DOHH2 (cell line): ENCODE data around the gene CABP1.

Source experiments
- EZH2phosphoT487 ChIP-seq: fragments of 200-600 bp; sonication (generic); IDR thresholded peaks from 2 replicates; pipeline ENCODE4 v1.6.1; 2017; ENCODE audit warnings: borderline replicate concordance, mild to moderate bottlenecking, antibody characterized with exemption, low read length, moderate library complexity, mixed read lengths
- TF ChIP-seq, protein P1 (sequence below): fragments of 200-600 bp; sonication (generic); IDR thresholded peaks from one replicate; pipeline ENCODE4 v1.5.1; 2014; ENCODE audit warnings: antibody characterized with exemption, mild to moderate bottlenecking, low read depth, low read length; ENCODE audit not compliant: poor library complexity, severe bottlenecking

DNA sequence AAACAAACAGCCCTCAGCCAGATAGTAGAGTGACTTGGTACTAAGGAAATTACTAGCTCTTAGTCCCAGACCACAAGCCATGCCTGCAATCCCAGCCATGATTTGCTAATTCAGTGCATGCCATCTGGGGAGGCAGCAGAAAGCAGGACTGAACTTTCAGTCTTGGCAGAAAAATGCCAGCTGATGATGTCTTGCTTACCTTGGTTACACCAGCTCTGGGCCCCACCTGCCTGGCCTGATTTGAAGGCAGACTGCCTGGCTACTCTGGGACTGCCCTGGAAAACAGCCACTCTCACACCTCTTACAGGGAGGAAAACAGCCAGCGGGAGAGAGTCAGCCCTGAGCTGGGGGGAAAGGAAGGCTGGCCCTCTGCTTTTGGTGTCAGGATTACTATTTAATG is 65.2 kb downstream of the CABP1 start:
- TF ChIP-seq, protein P1, sequence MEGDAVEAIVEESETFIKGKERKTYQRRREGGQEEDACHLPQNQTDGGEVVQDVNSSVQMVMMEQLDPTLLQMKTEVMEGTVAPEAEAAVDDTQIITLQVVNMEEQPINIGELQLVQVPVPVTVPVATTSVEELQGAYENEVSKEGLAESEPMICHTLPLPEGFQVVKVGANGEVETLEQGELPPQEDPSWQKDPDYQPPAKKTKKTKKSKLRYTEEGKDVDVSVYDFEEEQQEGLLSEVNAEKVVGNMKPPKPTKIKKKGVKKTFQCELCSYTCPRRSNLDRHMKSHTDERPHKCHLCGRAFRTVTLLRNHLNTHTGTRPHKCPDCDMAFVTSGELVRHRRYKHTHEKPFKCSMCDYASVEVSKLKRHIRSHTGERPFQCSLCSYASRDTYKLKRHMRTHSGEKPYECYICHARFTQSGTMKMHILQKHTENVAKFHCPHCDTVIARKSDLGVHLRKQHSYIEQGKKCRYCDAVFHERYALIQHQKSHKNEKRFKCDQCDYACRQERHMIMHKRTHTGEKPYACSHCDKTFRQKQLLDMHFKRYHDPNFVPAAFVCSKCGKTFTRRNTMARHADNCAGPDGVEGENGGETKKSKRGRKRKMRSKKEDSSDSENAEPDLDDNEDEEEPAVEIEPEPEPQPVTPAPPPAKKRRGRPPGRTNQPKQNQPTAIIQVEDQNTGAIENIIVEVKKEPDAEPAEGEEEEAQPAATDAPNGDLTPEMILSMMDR, result no peak
- TF ChIP-seq EZH2phosphoT487, result no peak
